ENCODE results near the gene CDK9. TPM values are rescaled to one million over a fixed set of nuclear protein-coding genes. Genes with fewer than 3 reads are reported as not detected.

The CDK9 gene
- total RNA-seq, 1 experiment from 2014 or later, result 37.3 TPM

- TF ChIP-seq EZH2phosphoT487 (IDR thresholded peaks at IDR 0.05; ENCODE audit: borderline replicate concordance, low read length), result no peak
- no peak for TF ChIP-seq CTCF (conservative IDR thresholded peaks at IDR 0.05; ENCODE audit: low read depth, low read length)
- TF ChIP-seq EZH2 (IDR thresholded peaks at IDR 0.05; ENCODE audit: low read length, unreplicated experiment), result no peak
- DNase-seq (no peak), ATAC-seq (no peak)
- BruUV-seq (replicated peaks), result no TSS peak
- ChIA-PET POLR2A (ENCODE audit: unreplicated experiment) (no interaction called here), CTCF (no interaction called here)
- H4K20me1 ChIP-seq (ENCODE audit: low read length), result no peaks in the 10 kb centered on the region
- H3F3A ChIP-seq (ENCODE audit: low read length, unreplicated experiment), result no peaks in the 10 kb centered on the region
- H3K9me3 ChIP-seq (ENCODE audit: low read length), result no peaks in the 10 kb centered on the region
- H3K9ac ChIP-seq (ENCODE audit: low read length), result no peak overlapping the region
- H2AFZ ChIP-seq (ENCODE audit: low read length), result no peak overlapping the region
- no peaks in the 10 kb centered on the region for H3K9me2 ChIP-seq (replicated peaks; ENCODE audit: low read length)
- H3K36me3 ChIP-seq (ENCODE audit: low read depth, low read length), result peaks cover 16% of the 10 kb centered on the region
- intact Hi-C loops (cut with micrococcal nuclease), result no loop called here
- H3K79me2 ChIP-seq (ENCODE audit: low read length), result peaks cover 18% of the 10 kb centered on the region
- no peak overlapping the region for H3K27ac ChIP-seq (ENCODE audit: low read length)
- H3K27me3 ChIP-seq (ENCODE audit: low read length), result no peaks in the 10 kb centered on the region
- H3K4me3 ChIP-seq (ENCODE audit: low read length), result no peak overlapping the region
- H3K4me2 ChIP-seq (ENCODE audit: low read length), result no peak overlapping the region
- H3K4me1 ChIP-seq (ENCODE audit: insufficient read depth, low read length), result no peaks in the 10 kb centered on the region
Measured at GRCh38 chr9:127809540-127810377, 23.9 kb downstream of the CDK9 start.

- Histone ChIP-seq H3K9me3 (ENCODE audit: low read length) (no peaks in the 10 kb centered on the region), H3K36me3 (ENCODE audit: low read depth, low read length) (peaks cover 15% of the 10 kb centered on the region), H2AFZ (ENCODE audit: low read length) (no peak overlapping the region), H3K79me2 (ENCODE audit: low read length) (peaks cover 10% of the 10 kb centered on the region), H3K4me3 (ENCODE audit: low read length) (no peak overlapping the region), H3K27ac (ENCODE audit: low read length) (no peak overlapping the region), H3K9me2 (replicated peaks; ENCODE audit: low read length) (no peaks in the 10 kb centered on the region), H3K27me3 (ENCODE audit: low read length) (no peaks in the 10 kb centered on the region), H3F3A (ENCODE audit: low read length, unreplicated experiment) (no peaks in the 10 kb centered on the region), H3K9ac (ENCODE audit: low read length) (no peak overlapping the region), H3K4me1 (ENCODE audit: insufficient read depth, low read length) (no peaks in the 10 kb centered on the region), H4K20me1 (ENCODE audit: low read length) (no peaks in the 10 kb centered on the region), H3K4me2 (ENCODE audit: low read length) (no peak overlapping the region)
- ChIA-PET CTCF (no interaction called here), POLR2A (ENCODE audit: unreplicated experiment) (no interaction called here)
- ATAC-seq, result no peak
- intact Hi-C loops (cut with micrococcal nuclease), result no loop called here
- TF ChIP-seq CTCF (conservative IDR thresholded peaks at IDR 0.05; ENCODE audit: low read depth, low read length) (no peak), EZH2 (IDR thresholded peaks at IDR 0.05; ENCODE audit: low read length, unreplicated experiment) (no peak), EZH2phosphoT487 (IDR thresholded peaks at IDR 0.05; ENCODE audit: borderline replicate concordance, low read length) (no peak)
- BruUV-seq (replicated peaks), result no TSS peak
- DNase-seq, result no peak
Measured at GRCh38 chr9:127810378-127811187, 24.7 kb downstream of the CDK9 start.

Data from PC-3 (cell line).